GM18867 (cell line): ENCODE results near the gene TMEM108.

Experiments used
- ATAC-seq: cut with Tn5 transposase; IDR thresholded peaks from one replicate; pipeline ENCODE4 v1.9.1; 2021; ENCODE audit warnings: mild to moderate bottlenecking, moderate library complexity; ENCODE audit not compliant: unreplicated experiment

Gene TMEM108

DNA sequence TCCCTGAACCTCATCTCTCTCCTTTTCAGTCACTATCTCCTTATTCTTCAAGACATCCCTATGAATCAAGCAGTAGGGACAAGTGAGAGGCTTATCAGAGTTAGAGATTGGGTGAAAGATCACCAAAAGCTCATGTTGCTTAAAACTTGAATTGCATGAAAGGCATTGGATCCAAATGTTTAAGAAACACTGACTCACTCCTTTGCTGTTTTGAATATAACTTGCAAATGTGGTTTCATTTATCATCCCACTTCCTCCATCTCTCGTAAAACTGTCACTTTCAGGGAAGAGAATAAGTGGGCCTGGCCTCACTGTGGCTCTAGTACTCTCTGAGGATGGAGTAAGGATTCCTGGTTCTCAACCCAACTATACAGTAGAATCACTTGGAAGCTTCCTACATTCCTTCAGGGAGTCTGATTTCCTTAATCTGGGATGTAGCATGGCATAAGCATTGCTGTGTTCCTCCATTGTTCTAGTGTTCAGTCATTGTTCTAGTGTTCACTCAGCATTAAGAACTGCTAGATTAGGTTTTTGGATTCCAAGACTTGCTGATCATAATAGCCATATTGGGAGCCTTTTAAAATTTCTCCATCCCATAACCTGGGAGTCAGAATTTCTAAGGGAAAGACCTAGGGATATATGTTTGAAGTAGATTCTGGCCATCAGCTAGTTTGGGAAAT lies 171.8 kb downstream of the TMEM108 start:
- no peak for ATAC-seq

DNA sequence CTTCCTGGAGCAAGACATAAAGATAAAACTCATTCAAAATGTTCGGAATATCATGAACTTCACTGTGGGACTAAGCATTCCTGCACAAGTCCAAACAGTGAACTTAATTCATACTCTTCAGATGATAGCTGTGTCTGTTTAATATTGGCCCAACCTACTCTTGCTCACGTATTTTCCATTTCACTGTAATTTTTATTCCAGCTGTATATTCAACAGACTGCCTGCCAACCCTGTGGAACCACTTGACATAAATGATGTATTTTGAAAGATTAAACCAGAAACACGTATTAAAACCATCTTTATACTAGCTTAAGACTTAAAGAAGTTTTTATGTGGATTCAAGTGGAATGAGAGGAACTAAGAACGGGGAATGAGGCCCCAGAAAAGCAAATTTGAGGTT lies 172.5 kb downstream of the TMEM108 start:
- ATAC-seq = no peak

DNA sequence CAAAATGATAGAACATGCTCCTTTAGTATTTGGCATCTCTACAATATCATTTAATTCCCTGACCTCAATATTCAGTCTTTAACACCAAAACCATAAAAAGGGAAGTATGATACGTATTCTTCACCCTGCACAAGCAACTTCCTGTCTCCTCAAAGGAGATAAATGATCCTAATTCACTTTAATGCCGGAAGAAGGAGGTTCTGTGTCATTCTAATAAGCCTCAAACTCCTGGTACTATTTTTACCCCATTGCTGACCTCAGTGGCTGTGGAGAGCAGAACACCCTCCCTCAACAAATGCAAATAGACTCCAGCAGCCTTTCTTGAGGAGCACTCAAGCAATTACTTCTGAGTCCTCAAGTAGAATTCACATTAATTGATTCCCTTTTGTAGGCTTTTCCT lies 173.3 kb downstream of the TMEM108 start:
- ATAC-seq = peak; percentile 96

DNA sequence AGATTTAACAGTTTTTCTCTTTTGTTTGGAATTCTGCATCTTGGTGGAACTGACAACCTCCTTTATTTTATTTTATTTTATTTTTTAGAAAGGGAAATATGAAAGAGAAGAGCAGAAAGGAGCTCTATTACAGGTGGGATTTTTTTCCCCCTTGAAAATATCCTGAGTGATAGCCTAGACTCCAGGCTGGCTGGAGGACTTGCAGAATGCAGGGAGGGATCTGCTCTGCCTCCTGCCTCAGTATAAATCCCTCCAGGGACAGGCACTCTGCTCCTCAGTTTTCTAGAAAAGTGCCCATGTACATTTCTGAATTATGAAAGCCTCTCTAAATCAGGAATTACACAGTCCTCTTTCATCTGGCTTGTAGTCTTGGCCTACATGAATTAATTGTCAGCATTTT lies 173.7 kb downstream of the TMEM108 start:
- ATAC-seq = no peak

DNA sequence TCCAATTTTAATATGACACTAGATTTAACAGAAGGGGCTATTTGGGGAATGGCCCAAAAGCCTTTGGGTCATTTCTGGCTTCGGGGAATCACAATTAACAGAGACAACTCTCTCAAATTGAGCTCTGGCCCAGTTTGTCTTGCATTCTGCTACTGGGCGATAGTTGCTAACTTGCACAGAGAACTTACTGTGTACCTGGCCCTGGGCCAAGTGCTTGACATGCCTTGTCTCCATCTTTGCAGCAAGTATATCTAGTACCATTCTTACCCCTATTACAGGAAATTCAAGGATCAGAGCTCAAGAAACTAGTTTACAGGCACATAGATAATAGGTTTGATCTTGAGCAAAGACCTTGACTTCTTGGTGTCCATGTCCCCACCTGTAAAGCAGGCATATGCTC lies 175.7 kb downstream of the TMEM108 start:
- no peak for ATAC-seq

DNA sequence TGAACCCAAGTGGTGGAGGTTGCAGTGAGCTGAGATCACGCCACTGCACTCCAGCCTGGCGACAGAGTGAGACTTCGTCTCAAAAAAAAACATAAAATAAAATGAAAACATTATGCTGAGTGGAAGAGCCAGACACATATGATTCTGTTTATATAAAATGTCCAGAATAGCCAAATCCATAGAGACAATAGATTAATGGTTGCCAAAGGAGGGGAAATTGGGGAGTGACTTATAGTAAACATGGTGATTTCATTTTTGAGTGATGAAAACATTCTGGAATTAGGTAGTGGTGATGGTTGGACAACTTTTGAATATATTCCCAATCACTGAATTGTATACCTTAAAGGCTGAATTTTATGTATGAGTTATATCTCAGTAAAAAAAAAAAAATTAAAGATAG lies 189.6 kb downstream of the TMEM108 start:
- ATAC-seq = no peak

DNA sequence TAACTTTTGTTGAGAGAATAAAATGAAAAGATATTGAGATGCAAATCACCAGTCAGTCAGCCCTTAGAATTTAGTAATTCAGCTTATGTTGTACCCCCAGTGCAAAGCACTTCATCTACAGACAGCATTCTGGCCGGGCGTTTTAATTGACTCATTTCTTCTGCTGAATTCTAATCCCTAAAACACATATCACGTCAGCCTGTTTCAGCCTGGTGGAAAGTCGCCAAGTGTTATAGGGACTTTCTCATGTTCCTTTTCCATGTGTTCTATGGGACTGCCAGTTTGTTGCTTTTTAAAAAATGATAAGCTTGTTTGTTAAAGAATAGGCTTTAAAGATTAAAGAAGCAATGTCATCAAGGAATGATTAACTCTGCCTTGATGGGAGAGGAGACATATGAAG lies 192.0 kb downstream of the TMEM108 start:
- ATAC-seq = no peak

DNA sequence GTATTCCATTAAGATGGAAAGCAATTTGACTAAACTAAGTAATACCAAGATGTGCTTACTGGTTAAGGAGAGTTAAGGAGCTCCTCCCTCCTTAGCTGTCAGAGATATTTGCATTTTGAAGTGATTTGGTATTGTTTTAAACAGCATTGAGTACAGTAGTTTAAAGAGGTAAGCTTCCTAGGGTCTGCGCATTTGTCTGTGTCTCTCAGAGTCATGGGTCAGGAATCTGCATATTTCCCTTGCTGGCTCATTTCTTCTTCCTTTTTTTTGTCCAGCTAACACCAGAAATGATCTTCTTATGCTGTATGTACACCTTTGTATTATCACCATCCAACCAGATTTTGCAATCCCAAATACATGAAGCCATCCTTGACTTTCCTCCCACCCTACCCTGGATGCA lies 198.7 kb downstream of the TMEM108 start:
- no peak for ATAC-seq

DNA sequence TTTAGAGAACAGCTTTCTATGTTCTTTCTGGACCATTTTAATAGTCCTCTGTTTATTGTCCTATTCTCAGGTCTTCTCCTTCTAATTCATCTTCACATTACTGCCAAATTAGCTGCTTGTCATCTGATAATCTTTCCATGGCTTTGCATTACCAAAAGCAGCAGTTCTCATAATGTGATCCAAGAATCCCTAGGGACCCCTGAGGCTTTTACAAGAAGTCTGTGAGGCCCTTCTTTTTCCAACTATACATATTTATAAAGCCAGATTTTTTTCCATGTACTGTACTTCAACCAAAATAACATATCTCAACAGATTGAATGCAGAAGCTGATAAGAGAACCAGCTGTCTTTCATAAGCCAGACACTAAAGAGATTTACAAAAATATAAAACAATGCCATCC lies 199.2 kb downstream of the TMEM108 start:
- no peak for ATAC-seq

DNA sequence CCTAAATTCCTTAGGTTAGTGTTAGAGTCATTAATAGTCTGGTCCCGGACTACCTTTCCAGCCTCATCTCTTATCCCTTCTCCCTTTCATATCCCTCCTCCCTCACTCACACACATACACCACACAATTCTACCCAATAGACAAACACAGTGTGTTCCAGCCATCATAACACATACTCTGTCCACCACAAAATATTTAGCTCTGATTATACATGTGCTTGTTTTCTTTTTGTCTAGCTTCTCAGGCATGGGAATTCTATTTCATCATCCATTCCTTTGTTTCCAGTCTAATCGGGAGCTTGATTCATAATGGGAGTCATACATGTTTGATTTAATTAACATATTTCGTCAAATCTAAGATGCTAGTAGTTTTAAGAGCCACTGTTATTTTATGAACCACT lies 199.8 kb downstream of the TMEM108 start:
- no peak for ATAC-seq

DNA sequence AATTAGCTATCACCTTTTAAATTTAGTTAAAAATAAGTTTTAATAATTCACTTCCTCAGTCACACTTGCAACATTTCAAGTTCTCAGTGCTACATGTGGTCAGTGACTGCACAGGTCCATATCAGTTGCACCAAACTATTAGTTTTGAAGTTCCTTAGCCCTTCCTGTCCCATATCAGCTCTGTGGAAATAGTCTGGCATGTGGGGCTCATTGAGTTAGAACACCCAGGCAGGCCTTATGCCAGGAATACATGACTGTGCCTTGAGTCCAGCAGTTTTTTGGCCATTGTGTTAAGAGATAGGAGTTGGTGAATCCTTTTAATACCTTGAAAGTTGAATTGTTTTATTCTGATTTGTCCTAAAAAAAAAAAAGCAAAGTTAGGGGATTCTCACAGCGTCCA lies 207.9 kb downstream of the TMEM108 start:
- ATAC-seq = no peak

DNA sequence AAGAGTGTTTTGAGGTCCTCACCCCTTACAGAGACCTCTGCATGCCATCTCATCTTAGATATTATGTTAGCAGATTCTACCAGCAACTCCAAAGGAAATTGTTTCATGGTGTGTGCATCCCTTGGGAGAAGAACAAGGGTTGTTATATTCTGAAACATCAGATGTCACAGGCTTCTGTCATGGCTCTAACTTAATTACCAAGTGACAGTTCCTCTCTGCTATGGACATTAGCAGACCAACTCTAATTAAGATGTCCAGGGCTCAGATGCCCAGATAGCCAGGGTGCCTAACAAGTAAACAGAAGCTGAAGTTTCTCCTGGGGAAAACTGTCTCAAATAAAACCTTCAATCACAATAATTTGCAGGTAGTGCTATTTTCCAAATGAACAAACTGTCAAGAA lies 208.6 kb downstream of the TMEM108 start:
- ATAC-seq = no peak

DNA sequence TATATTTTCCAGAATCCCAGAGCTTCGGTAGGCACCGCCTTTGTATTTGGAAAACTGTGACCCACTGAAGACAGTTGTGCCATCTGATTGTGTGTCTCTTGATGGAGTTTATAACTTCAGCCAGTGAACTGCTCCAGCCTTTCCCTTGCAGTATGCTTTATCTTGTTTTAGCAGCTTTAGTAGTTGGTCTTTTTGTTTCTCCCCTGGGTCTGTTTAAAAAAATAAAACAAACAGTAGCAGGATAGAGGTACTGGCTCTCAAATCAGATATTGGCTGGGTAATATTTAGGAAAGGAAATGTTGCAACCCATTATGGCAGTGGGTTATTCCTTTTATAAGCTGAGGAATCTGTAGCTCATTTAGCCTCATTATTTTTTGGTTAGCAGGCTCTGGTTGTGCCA lies 210.2 kb downstream of the TMEM108 start:
- no peak for ATAC-seq

DNA sequence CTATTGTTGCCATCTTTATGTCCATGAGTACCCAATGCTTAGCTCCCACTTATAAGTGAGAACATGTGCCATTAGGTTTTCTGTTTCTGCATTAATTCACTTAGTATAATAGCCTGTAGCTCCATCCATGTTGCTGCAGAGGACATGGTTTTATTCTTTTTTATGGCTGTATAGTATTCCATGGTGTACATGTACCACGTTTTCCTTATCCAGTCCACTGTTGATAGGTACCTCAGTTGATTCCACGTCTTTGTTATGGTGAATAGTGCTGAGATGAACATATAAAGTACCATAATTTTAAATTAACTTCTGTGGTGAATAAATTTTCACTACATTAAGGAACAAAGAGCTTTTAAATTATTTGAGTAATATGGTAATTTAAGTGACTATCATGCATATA lies 211.3 kb downstream of the TMEM108 start:
- ATAC-seq = no peak

DNA sequence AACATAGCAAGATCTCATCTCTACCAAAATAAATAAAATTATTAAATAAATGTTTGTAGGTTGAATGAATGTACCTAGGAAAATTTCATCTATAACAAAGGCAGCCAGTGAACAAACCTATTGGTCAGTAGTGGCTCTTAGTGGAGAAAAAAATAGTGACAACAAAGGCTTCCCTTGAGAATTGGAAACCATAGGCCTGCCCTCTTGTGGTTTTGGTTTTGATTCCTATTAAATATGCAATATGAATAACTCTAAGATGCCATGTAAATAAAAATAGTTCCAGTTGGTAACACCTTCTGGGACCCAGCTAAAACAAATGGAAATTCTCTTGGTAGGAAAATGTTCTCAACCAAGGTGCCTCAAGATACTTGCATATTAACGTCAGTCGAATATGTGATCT lies 216.0 kb downstream of the TMEM108 start:
- no peak for ATAC-seq

DNA sequence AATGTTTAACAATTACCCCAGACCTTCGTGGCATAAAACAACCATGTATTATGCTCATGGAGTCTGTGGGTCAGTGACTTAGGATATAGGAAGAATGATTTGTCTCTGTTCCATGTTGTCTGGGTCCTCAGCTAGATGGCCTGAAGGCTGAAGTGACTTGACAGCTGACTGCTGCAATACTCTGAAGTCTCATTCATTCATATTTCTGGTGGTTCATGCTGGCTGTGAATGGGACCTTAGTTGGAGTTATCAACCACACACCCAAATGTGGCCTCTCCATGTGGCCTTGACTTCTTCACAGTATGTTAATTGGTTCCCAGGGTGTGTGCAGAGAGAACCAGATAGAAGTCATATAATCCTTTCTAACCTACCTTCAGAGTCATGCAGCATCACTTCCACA lies 216.5 kb downstream of the TMEM108 start:
- ATAC-seq = no peak

DNA sequence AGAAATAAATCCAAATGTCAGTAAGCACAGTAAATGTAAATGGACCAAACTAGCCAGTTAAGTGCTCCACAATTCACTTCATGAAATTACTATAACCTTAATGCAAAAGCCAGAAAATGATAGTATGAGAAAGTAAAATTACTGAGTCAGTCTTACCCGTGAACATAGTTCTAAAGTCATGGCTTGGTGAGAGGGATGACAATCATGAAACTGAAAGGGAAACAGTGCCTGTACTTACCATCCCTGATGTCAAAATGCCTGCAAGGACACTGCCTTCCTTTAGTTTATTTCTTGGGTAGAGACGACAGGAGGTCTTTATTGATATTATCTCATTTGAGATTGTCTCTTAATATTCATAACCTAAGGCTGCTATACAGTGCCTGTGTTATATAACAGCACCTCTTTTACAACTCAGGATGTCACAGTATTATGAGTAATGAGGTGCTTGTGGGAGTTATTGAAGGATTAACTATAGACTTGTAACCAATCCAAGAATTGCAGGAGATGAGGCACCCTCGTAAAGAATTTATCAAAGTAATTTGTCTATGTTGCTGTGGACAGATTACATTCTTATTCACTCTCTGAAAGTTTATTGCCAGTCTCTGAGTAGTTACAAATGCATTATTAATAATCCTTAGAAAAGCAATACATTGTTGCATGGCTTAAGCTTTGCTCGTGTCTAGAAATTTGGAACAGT lies 218.7 kb downstream of the TMEM108 start:
- peak; percentile 90 for ATAC-seq

DNA sequence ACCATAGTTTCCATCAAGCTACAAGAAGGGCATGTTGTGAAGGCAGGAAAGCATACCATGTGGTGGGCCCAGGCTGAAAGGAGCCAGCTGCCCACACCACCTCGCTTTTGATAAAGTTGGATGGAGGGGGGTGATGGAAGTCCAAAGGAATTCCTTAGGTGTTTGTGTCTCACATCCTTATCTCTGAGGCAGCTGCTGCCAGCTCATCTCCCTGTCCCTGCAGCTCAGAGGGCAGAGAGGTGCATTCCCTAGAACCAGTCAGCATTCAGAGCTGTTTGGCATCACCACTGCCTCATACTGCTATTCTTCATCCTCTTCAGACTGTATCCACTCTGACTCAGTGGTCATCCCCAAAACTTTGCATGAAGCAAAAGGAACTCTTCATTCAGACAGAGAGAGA lies 220.2 kb downstream of the TMEM108 start:
- ATAC-seq = no peak

DNA sequence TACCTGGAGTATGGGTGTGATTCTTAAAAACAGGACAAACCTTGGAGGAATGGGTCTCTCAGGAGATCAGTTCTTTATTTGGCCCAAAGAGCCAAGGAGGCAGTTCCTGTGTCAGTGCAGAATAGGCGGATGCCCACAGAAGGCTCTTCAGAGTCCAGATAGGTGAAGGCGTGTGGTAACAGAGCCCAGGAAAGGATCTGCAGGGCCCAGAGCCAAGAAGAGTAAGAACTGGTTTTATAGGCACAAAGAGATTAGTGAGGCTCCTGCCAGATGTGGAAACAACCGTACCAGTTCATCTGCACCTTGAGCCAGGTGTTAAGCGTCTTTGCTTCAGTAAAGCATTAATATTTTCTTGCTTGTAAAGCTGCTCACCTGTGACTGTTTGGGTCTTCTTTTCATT lies 221.6 kb downstream of the TMEM108 start:
- ATAC-seq = no peak

DNA sequence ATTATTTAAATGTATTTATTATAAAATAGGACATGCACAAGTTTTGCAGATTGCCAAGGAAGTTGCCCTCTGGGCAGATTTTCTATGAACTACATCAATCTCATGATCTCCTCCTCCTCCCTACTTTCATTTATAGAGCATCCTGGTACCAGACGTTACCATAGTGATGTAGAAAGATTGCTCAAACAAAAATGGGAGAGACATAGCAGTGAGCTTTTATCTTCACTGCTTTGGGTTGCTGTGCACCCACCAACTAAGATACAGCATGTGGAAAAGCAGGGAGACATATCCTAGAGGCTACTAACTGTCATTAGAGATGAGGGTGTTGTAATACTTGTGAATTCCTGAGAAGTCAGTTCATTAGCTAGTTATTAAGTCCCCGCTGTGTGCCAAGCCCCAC lies 224.1 kb downstream of the TMEM108 start:
- no peak for ATAC-seq

DNA sequence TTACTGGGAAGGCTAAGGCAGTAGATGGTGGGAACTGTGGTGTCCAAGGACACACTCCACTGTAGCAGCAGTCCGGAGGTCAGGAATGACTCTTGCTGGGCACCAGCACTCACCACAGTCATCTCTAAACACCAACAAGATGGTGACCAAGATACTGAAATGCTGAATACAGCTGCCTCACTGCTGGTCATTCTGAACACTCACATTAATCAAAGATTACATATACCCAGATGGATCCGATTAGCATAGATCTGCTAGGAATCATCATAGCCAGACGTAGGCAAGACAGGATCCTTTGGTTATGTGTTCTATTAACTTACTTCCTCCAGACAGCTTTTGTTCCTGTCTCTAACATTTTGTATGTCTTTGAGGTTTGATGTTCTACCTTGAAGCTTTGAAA lies 226.7 kb downstream of the TMEM108 start:
- no peak for ATAC-seq

DNA sequence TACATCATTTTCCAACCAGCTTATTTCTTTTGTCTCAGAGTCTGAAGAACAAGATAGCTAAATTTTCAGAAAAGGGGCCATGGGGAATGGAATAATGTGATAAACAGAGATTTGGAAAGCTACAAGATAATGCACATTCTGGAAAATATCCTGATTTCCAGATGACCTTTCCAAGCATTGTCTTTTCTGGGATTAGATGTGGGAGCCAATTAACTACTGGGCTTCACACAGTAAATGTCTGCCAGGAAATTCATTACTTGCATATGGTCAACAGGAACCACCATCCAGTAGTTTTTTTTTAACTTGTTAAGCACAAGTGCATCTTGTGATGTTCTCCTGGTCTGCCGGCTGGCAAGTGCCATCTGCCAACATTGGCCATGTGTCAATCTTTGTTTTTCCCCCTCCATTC lies 230.5 kb downstream of the TMEM108 start:
- no peak for ATAC-seq

DNA sequence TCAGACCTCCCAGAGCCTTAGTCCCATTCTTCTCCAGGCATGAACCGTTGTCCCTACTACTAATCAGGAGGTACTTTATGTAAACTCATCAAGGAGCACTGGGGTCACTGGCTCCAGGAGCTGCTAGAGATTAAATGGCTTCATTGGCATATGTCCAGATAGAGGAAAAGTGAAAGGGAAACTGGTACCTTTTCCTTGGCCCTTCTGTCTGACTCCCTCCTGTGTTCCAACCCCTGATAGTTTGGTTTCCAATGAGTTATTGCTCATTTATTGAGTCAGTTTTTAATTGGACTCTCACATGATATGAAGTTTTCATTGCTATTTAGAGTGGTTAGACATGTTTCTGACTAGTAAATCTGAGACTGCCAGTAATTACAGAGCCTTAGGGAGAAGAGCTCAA lies 231.2 kb downstream of the TMEM108 start:
- ATAC-seq = no peak
